Endothelial cell of umbilical vein (primary cell): ENCODE results near the gene CCDC142.

Source experiments
- CTCF ChIP-seq, 2 donors: IDR thresholded peaks; 1 replicate in 1 of 2; 2 replicates in 1 of 2; pipeline ENCODE4 v1.5.1; 2011; ENCODE audit warnings: low read length in 2 of 2, mild to moderate bottlenecking in 2 of 2, moderate library complexity in 2 of 2, control low read depth in 1 of 2, inconsistent platforms in 1 of 2, low read depth in 1 of 2; ENCODE audit not compliant: insufficient read depth in 1 of 2; ENCODE audit errors: extremely low read depth in 1 of 2
- EZH2 ChIP-seq: IDR thresholded peaks from 2 replicates; pipeline ENCODE4 v1.6.1; 2012; ENCODE audit warnings: borderline replicate concordance, low read depth, mild to moderate bottlenecking, moderate library complexity, low read length, inconsistent platforms; ENCODE audit not compliant: severe bottlenecking
- POLR2A ChIP-seq: IDR thresholded peaks from 2 replicates; pipeline ENCODE4 v1.6.1; 2012; ENCODE audit warnings: low read depth, mild to moderate bottlenecking, control low read depth, low read length

GRCh38 chr2:74461187-74462053, 21.4 kb downstream of the CCDC142 start:
- no peak for TF ChIP-seq CTCF (IDR thresholded peaks at IDR 0.05; ENCODE audit: extremely low read depth in 1 of 2, insufficient read depth in 1 of 2, low read depth in 1 of 2, low read length in 2 of 2)
- no peak for TF ChIP-seq POLR2A
- TF ChIP-seq EZH2, result no peak
